HT-29 (cell line): Measurements from ENCODE around the gene FGR. TPM values are rescaled to one million over a fixed set of nuclear protein-coding genes. Genes with fewer than 3 reads are reported as not detected.
A peak's percentile ranks its signal among the peaks of the same experiment; 100 is the strongest.
"Not testable (repeated sequence)": the region's sequence is repeated elsewhere in the genome, so short reads cannot be mapped to it uniquely, and the experiment has no call there.

Experiments
- DNase-seq: peaks from one replicate; pipeline ENCODE4 v3.0.0-alpha.2; 2015; ENCODE audit warnings: low spot score
- total RNA-seq: library from RNA; depleted of rRNA; stranded (reverse); fragments of >200 nt; shearing (Covaris generic); gene quantifications from 2 replicates; pipeline ENCODE4 v1.2.3, GENCODE V29; 2014

Gene FGR
- total RNA-seq, 1 experiment from 2014 or later: not detected

DNA sequence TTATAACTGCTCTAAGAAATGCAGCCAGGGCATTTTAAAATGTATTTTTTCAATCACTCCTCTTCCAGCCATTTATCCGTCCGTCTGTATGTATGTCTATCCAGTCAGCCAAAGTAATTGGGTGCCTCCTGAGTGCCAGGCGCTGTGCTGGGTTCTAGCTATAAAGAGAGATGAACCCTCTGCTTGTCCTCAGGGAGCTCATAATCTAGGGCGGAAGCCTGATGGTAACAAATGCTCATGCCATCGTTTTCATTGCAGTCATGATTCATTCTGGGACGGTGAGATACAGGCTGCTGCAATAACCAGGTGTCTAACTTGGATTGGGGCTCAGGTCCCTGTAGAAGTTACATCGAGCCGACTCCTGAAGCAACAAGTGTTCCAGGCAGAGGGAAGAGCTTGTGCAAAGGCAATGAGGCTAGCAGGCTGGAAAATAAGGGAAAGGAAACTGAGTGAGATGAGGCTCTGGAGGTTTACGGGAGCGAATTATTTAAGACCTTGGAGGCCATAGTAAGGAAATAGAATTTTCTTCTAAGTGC lies 25.4 kb upstream of the FGR start:
- no peak for DNase-seq

DNA sequence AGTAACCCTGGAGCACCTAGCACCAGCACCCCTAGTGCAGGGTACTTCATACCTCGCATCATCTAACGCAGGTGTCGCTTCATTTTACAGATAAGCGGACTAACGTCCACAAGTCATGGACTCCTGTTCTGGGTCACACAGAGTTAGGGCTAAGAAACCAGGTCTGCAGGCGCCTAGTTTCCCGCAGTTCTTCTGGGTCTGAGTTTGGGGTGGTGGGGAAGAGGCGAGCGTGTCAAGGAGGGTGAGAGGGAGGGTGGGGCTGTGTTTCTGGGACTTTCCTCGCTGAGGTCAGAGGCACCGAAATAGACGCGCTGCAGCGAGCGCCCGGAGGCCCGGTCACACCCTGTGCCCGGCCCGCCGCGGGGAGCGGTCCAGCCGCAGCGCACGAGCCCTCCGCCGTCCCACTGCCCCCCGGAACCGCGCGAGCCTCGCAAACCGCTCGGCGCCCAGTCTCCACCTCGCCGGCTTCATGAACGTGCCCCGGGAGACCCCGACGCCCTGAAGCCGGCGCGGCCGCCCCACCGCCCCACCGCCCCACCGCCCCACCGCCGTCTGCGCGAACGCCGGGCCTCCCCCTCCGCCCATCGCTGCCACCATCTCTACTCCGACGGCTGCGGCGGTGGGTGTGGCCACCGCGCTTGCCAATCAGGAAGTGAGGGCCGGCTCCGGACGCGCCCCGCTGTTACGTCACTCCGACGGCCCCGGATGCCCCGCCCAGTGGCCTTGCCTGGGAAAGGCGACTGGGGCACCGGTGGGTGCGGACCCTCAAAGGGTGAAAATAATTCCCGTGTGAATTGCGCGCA lies 24.7 kb upstream of the FGR start:
- DNase-seq: peak; percentile 75

DNA sequence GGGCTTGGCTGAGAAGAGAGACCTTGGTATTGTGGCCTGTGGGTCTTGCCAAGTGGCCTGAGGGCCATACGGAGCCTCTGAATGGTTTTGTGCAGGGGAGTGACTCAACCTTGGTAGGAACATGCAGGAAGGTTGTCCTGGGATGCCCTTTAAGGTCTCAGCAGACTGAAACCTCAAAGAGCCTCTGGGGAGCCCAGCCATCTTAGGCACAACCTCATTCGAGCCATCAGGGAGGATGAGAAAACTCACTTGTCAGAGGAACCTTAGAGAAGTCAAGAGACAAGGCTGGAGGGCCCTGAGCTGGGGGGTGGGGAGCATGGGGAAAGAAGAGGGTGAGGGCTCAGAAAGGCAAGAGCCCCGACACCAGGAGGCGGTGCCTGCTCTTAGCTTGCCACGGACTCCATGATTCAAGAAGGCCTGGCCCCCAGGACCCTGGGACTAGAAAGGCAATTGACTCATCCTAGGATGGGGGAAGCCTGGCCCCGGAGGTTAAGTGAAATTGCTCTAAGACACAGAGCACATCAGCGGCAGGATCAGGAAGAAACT lies 24.0 kb upstream of the FGR start:
- peak; percentile 11 for DNase-seq

DNA sequence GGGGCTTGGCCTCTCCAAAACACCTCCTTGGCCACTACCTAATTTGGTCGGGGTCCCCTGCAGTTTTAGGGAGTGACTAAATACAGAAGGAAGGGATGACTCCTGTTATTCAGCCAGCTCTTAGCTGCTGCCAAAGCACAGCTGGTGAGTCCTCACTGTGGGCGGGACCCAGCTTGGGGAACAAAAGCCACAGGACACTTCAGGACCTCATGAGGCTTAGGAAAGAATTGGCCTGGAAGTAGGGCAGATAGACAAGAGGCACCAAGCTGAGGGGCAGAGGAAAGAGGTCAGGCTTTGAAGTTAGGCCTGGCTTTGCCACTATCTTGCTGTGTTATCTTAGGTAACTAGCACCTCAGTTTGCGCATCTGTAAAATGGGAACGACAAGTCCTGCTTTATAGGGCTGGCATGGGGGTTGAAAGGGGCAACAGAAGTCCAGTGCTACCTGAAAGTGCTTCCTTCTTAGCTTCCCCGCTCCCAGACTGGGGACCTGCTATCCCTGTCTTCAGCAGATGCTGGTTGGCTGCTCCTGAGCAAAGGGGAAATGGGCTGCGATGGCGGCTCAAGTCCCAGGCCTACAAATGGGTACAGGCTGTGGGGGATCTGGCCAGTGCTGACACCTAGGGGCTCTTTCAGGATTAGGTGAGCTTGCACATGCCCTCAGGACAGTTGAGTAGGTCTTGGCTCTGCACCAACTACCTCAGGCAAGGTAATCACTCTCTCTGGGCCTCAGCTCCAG lies 21.3 kb upstream of the FGR start:
- DNase-seq: peak; percentile 18

DNA sequence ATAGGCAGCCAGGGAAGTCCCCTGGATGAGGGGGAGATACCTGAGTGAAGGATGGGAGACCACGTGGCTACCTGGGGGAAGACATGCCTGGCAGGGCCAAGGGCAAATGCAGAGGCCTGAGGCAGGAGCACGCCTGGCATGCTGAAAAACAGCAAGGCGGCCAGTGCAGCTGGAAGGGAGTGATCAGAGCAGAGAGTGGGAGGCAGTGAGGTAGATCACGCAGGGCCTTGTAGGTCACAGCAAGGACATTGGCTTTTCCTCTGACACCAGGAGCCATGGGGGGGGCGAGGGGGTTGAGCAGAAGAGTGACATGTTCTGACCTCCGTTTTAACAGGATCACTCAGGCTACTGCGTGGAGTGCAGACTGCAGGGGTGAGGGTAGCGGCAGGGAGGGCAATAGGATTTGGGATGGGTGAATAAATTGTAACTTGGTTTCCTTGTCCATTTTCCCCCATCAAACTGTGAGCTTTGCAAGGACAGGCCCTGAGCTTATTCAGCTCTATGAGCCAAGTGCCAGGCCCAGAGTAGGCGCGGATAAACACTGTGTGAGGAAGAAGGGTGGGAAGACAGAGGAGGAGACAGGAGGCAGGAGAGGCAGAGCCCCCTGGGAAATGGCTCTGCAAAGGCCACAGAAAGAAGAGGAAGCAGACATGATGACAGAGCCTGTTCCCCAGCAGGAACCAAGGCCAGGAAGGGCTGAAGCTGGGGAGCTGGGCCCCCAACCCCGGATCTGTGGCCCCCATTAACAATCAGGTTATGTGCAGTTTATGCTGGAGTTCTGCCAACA lies 20.4 kb upstream of the FGR start:
- no peak for DNase-seq

DNA sequence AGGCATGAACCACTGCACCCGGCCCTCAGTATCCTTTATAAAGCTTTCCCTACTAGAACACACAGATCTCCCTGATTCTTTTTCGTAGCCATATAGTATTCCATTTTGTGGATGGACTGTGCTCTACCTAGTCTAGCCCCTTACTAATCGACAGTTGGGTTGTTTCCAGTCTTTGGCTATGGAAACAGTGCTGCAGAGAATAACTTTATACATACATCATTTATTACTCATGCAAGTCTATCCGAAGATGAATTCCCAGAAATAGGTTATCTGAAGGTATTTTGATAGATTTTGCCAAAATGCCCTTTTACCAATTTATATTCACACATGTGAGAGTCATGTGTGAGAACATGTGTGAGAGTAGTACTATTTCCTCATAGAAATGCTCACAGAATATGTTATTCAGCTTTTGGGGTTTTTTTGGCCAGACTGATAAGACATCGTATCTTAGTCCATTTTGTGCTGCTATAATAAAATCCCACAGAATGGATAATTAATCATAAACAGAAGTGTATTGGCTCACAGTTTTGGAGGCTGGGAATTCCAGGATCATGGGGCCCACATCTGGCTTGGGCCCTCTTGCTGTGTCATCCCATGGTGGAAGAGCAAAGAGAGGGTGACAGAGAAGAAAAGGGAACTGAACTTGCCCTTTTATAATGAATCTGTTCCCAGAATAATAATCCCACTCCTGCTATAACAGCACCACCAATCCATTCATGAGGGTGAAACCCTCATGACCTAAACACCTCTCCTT lies 17.3 kb upstream of the FGR start:
- DNase-seq: no peak

- DNase-seq: no peak
These were observed 15.7 kb upstream of the FGR start for GRCh38 chr1:27650539-27651175.

DNA sequence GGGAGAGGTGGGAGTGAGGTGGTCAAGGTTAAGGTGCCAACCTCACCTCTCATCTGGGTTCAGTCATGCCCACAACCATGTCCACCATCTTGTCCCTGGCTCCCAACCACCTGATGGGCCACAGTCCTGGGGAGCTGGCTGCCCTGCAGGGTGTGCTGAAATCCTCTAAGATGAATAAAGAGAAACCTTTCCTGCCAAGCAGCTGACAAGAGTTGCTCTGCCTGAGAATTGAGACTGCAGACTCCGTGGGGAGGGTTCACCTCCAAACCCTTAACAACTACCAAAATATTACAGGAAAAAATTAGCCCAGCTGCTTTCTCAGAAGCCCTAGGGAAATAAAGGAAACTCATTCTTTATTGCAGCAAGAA lies 15.2 kb upstream of the FGR start:
- DNase-seq: no peak

DNA sequence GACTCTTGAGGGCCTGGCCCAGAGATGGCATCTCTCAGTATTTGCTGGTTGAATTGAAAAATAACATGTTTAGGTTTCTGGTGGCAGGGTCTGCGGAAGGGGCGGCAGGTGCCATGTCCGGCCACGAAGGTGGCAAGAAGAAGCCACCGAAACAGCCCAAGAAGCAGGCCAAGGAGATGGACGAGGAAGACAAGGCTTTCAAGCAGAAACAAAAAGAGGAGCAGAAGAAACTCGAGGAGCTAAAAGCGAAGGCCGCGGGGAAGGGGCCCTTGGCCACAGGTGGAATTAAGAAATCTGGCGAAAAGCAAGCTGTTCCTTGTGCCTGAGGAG lies 14.3 kb upstream of the FGR start:
- no peak for DNase-seq

DNA sequence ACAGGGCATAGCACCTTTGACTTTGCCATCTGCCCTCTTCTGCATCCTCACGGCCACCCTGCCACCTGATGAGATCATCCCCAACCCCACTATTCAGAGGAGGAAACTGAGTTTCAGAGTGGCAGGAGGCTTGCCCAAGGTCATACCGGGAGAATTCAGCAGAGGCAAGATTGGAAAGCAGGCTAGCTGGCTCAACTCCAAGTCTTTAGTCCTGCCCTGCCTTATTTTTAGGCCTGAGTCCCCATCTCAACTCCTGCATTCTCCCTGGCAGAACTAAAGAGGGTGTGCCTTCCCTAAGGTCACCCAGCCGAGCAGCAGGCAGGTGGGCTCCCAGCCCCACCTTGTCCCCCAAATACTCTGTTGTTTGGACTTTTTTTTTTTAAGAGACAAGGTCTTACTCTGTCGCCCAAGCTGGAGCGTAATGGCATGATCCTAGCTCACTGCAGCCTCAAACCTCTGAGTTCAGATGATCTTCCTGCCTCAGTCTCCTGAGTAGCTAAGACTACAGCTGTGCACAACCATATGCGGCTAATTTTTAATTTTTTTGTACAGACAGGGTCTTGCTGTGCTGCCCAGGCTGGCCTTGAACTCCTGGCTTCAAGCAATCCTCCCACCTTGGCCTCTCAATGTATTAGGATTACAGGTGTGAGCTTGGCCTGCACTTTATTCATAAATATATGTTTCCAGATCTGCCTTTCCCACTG lies 13.8 kb upstream of the FGR start:
- no peak for DNase-seq

DNA sequence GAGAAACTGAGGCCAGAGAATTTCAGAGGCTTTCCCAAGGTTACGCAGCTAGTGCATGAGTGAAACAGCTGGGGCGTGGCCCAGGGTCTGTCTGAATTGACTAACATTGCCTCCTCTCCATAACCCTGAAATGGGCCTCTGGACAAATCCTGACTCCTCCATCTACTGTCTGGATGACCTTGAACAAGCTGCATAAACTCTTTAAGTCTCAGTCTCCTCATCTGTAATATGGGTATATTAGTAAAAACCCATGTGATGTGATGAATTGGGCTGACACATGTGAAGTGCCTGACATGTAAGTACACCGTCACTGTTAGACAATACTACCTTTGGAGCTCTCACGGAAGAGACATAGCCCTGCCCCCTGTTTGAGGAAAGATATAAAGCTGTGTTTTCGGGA lies 12.3 kb upstream of the FGR start:
- DNase-seq: no peak

DNA sequence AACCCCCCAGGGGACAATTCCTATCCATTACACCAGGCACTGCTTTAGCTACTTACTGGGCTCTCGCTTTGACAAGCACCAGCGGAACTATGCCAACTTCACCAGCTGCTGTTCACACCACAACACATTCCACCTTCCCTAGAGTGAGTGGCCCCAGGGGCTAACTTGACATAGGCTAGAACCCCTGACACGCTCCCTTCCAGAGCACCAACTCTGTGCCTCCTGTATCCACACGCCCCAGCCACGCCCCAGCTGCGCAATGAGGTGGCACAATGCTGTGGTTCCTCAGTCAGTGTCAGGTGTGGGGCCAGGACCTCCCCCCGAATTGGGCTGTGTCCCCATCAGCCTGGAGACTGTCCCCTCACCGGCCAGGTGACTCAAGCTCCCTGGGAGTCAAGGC lies 11.7 kb upstream of the FGR start:
- DNase-seq: no peak

- no peak for DNase-seq
These were observed 10.1 kb upstream of the FGR start for GRCh38 chr1:27645071-27645415.

DNA sequence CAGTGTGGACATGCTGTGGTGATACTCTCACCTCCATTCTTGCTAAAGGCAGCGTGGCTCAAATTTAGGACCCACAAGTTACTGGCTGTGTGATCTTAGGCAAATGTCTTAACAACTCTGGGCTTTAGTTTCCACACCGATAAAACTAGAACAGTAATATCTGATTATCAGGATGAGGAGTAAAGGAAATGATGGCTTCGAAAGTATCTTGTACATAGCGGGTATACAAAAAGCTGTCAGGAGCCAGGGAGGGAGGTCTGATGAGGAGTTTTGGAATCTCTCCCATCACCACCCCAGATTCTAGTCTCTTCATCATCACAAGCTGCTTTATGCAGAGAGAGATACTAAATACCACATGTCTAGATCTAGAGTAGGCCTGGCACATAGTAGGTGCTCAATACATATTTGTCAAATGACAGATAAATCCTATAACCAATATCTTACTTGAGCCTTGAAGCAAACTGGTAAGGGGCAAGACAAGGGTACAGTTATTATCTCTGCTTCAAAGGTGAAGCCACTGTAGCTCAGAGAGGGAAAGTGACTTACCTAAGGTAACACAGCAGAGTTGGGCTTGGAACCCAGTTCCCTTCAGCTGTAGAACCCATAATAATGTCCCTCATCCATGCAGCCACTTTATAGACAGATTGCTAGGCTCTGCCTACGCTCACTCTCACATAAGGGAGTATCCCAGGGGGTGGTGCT lies 9.5 kb upstream of the FGR start:
- no peak for DNase-seq

DNA sequence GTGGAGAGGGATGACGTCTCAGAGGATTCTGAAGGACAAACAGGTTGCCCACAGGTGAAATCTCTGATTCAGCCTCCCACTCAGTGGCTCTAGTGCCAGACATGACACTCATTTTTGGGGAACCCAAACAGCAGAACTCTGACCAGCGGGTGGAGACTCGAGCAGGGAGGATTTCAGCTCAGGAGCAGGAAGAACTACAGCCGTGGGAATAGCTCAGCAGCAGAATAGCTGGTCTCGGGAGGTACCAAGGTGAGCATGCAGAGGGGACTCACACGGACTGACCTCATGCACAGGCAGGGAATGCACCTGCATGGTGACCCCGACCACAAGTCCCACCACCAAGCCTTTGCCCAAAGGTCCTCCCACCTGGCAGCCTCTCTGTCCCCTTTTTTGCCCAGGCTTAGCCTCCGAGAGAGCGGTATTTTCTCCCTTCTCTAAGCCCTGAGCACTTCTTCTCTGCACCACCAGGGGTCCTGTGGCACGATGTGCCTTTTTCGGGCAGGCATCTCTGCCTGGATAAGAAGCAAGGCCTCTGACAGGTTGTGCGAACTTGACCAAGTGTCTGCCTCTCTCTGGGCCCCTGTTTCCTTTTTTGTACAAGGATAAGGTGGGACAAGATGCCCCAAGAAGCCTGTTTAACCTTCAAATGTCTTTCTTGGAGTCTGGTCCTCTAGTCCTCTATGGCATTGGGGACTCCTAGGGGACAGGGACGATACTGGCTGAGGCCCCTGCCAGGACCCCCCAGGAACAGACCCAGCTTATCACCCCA lies 8.8 kb upstream of the FGR start:
- DNase-seq: peak; percentile 61

DNA sequence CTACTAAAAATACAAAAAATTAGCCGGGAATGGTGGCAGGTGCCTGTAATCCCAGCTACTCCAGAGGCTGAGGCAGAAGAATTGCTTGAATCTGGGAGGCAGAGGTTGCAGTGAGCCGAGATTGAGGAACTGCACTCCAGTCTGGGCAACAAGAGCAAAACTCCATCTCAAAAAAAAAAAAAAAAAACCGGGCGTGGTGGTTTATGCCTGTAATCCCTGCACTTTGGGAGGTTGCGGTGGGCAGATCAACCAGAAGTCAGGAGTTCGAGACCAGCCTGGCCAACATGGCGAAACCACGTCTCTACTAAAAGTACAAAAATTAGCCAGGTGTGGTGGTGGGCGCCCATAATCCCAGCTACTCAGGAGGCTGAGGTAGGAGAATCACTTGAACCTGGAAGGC lies 5.5 kb upstream of the FGR start:
- not testable (repeated sequence) for DNase-seq

DNA sequence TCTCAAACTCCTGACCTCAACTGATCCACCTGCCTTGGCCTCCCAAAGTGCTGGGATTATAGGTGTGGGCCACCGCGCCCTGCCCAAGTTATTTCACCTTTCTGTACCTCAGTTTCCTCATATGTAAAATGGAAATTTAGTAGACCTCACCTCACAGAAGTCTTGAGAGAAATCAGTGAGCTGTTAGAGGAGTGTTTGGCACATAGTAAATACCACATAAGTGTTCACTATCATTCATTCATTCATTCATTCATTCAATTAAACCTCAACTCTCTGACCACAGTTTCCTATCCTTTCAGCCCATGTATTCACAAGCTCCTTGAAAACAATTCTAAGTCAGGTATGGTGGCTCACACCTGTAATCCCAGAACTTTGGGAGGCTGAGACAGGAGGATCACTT lies 3.8 kb upstream of the FGR start:
- DNase-seq: no peak

GRCh38 chr1:27638047-27638734 lies 3.2 kb upstream of the FGR start:
- no peak for DNase-seq
